NCI-H128 (cell line): Measurements from ENCODE around the gene FIGN.

ENCODE experiments used
- DNase-seq: peaks from one replicate; lab custom pipeline; 2025; ENCODE audit not compliant: unreplicated experiment; lab: John Stamatoyannopoulos, UW

The FIGN gene

GRCh38 chr2:163665051-163665450 is 70.8 kb downstream of the FIGN start:
- no peak for DNase-seq

- no peak for DNase-seq
Measured at GRCh38 chr2:163664610-163665009, 71.2 kb downstream of the FIGN start.

- no peak for DNase-seq
Measured at GRCh38 chr2:163662141-163662780, 73.5 kb downstream of the FIGN start.

- DNase-seq: no peak
Measured at GRCh38 chr2:163659224-163659623, 76.6 kb downstream of the FIGN start.

- DNase-seq: no peak
Measured at GRCh38 chr2:163658556-163658955, 77.3 kb downstream of the FIGN start.

- no peak for DNase-seq
Measured at GRCh38 chr2:163657281-163657656, 78.5 kb downstream of the FIGN start.

GRCh38 chr2:163656622-163657280 is 79.1 kb downstream of the FIGN start:
- no peak for DNase-seq

GRCh38 chr2:163655667-163656066 is 80.1 kb downstream of the FIGN start:
- DNase-seq: no peak

GRCh38 chr2:163652751-163653150 is 83.1 kb downstream of the FIGN start:
- DNase-seq: no peak

GRCh38 chr2:163649080-163649479 is 86.7 kb downstream of the FIGN start:
- no peak for DNase-seq

GRCh38 chr2:163647300-163647699 is 88.5 kb downstream of the FIGN start:
- no peak for DNase-seq

GRCh38 chr2:163646687-163647086 is 89.1 kb downstream of the FIGN start:
- DNase-seq: no peak

GRCh38 chr2:163644238-163644637 is 91.6 kb downstream of the FIGN start:
- no peak for DNase-seq

- DNase-seq: no peak
Measured at GRCh38 chr2:163641986-163642385, 93.8 kb downstream of the FIGN start.

- no peak for DNase-seq
Measured at GRCh38 chr2:163640542-163641193, 95.1 kb downstream of the FIGN start.

GRCh38 chr2:163637871-163638270 is 97.9 kb downstream of the FIGN start:
- DNase-seq: no peak

GRCh38 chr2:163633291-163633690 is 102.5 kb downstream of the FIGN start:
- DNase-seq: no peak

GRCh38 chr2:163630836-163631235 is 105.0 kb downstream of the FIGN start:
- no peak for DNase-seq

- DNase-seq: no peak
Measured at GRCh38 chr2:163626639-163627109, 109.1 kb downstream of the FIGN start.

GRCh38 chr2:163626208-163626607 is 109.6 kb downstream of the FIGN start:
- no peak for DNase-seq

- DNase-seq: no peak
Measured at GRCh38 chr2:163625632-163626031, 110.2 kb downstream of the FIGN start.

GRCh38 chr2:163621445-163622004 is 114.3 kb downstream of the FIGN start:
- no peak for DNase-seq
